Neuronal stem cell (in vitro differentiated cells): ENCODE data around the gene MSANTD7.

ENCODE experiments used
- DNase-seq: peaks from one replicate; pipeline ENCODE4 v3.0.0-alpha.2; 2013; ENCODE audit warnings: low spot score
- H2AFZ ChIP-seq: one replicate; pipeline ENCODE4 v1.6.1; 2013; ENCODE audit warnings: mild to moderate bottlenecking, low read length, inconsistent platforms
- H2AK5ac ChIP-seq: 2 replicates; pipeline ENCODE4 v1.6.1; 2013; ENCODE audit warnings: low read depth, mild to moderate bottlenecking, inconsistent platforms, low read length, moderate library complexity, mixed read lengths
- H2BK120ac ChIP-seq: 2 replicates; pipeline ENCODE4 v1.6.1; 2013; ENCODE audit warnings: low read depth, mild to moderate bottlenecking, inconsistent platforms, low read length, moderate library complexity, mixed read lengths
- H2BK12ac ChIP-seq: one replicate; pipeline ENCODE4 v1.6.1; 2013; ENCODE audit warnings: low read length, inconsistent platforms
- H2BK15ac ChIP-seq: 2 replicates; pipeline ENCODE4 v1.6.1; 2013; ENCODE audit warnings: mild to moderate bottlenecking, low read length, inconsistent platforms, mixed read lengths
- H2BK5ac ChIP-seq: one replicate; pipeline ENCODE4 v1.6.1; 2013; ENCODE audit warnings: inconsistent platforms, mild to moderate bottlenecking, low read length, moderate library complexity
- H3K14ac ChIP-seq: one replicate; pipeline ENCODE4 v1.6.1; 2013; ENCODE audit warnings: low read length, inconsistent platforms
- H3K18ac ChIP-seq: 2 replicates; pipeline ENCODE4 v1.6.1; 2013; ENCODE audit warnings: low read length, inconsistent platforms
- H3K23ac ChIP-seq: 2 replicates; pipeline ENCODE4 v1.6.1; 2013; ENCODE audit warnings: low read depth, mild to moderate bottlenecking, mixed read lengths, low read length, inconsistent platforms; ENCODE audit not compliant: poor library complexity
- H3K27ac ChIP-seq: replicated peaks from 3 replicates; pipeline ENCODE4 v1.5.1; 2013; ENCODE audit warnings: low read length, inconsistent platforms
- H3K27me3 ChIP-seq, 3 experiments: 2 replicates each; pipeline ENCODE4 v1.6.1; 2013; ENCODE audit warnings: low read length in 3 of 3, mild to moderate bottlenecking in 2 of 3, inconsistent platforms in 1 of 3, low read depth in 1 of 3, mixed read lengths in 1 of 3, moderate library complexity in 1 of 3; ENCODE audit not compliant: control insufficient read depth in 3 of 3, insufficient read depth in 3 of 3
- H3K36me3 ChIP-seq, 2 donors: replicated peaks in 1 of 2; 2 replicates each; pipeline ENCODE4 v1.6.1; 2013; ENCODE audit warnings: low read length in 2 of 2; ENCODE audit not compliant: control insufficient read depth in 2 of 2, insufficient read depth in 2 of 2
- H3K4ac ChIP-seq: 2 replicates; pipeline ENCODE4 v1.6.1; 2013; ENCODE audit warnings: inconsistent platforms, mild to moderate bottlenecking, low read length, moderate library complexity
- H3K4me1 ChIP-seq, 2 donors: 1 replicate in 1 of 2; 2 replicates in 1 of 2; pipeline ENCODE4 v1.6.1; 2013; ENCODE audit warnings: low read length in 2 of 2, low read depth in 1 of 2; ENCODE audit not compliant: control insufficient read depth in 2 of 2, insufficient read depth in 1 of 2
- H3K4me2 ChIP-seq: one replicate; pipeline ENCODE4 v1.6.1; 2013; ENCODE audit warnings: mild to moderate bottlenecking, low read length, inconsistent platforms; ENCODE audit not compliant: insufficient read depth, poor library complexity, severe bottlenecking
- H3K4me3 ChIP-seq, 2 donors: 2 replicates each; pipeline ENCODE4 v1.5.1; 2013; ENCODE audit warnings: low read length in 2 of 2, mild to moderate bottlenecking in 2 of 2, inconsistent platforms in 1 of 2, moderate library complexity in 1 of 2
- H3K79me1 ChIP-seq: one replicate; pipeline ENCODE4 v1.6.1; 2013; ENCODE audit warnings: low read depth, mild to moderate bottlenecking, inconsistent platforms, low read length, moderate library complexity
- H3K9ac ChIP-seq: one replicate; pipeline ENCODE4 v1.6.1; 2013; ENCODE audit warnings: mild to moderate bottlenecking, low read depth, low read length, inconsistent platforms; ENCODE audit not compliant: poor library complexity
- H3K9me3 ChIP-seq, 2 donors: replicated peaks in 1 of 2; 2 replicates each; pipeline versions ENCODE3 to v1.6.1; 2013; ENCODE audit warnings: low read length in 2 of 2, mild to moderate bottlenecking in 2 of 2, inconsistent platforms in 1 of 2, low read depth in 1 of 2, mixed read lengths in 1 of 2, moderate library complexity in 1 of 2; ENCODE audit not compliant: control insufficient read depth in 2 of 2, insufficient read depth in 1 of 2
- H4K8ac ChIP-seq: one replicate; pipeline ENCODE4 v1.6.1; 2013; ENCODE audit warnings: low read depth, mild to moderate bottlenecking, inconsistent platforms, low read length, moderate library complexity
- H4K91ac ChIP-seq: one replicate; pipeline ENCODE4 v1.6.1; 2013; ENCODE audit warnings: low read length, low read depth, mild to moderate bottlenecking, inconsistent platforms; ENCODE audit not compliant: poor library complexity
- WGBS, 2 donors: extraction: QIAGEN DNeasy Blood & Tissue Kit; methylation state at CpG; one replicate each; pipeline ENCODE4 v1.1.7; 2013; ENCODE audit warnings: missing lambda C conversion rate in 2 of 2, mixed read lengths in 1 of 2; ENCODE audit not compliant: insufficient read length in 2 of 2, insufficient replicate concordance in 1 of 2; ENCODE audit errors: extremely low coverage in 2 of 2; 5-methylcytosine and 5-hydroxymethylcytosine counted together

MSANTD7 gene

DNA sequence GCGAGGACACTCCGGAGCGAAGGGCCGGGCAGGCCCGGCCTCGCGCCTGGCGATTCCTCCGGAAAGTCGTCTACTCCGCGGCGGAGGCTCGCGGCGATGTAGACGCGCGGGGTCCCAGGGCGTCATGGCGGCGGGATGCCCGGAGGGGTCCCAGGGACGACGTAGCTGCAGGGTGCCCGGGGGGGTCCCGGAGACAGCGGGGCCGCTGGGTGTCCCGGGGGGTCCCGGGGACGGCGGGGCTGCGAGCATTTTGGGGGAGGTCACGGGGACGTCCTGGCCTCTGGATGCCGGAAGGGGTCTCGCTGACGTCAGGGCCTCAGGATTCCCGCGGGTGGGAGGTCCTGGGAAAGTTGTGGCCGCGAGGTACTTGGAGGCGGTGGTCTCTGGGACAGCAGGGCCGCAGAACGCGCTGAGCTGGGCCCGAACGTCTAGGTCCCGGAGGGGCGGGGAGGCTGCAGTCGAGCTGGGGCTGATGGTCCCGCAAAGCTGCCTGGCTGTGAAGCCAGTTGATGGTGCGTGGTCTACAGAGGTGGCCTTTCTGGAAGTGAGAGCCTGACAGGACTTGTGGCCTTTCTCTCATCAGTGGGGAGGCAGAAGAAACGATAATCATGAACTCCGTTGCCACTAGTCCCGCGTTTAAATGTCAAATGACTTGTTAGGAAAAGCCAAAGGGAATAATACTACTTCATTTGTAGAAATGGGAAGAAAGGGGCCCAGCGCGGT lies 637 bp downstream of the MSANTD7 start:
- H3K27ac ChIP-seq, result peak overlapping the region; percentile 86
- peaks cover 3 to 4% of the 10 kb centered on the region in 2 donors for H3K4me1 ChIP-seq
- H3K79me1 ChIP-seq, result peaks cover 7% of the 10 kb centered on the region
- peak overlapping the region; percentile 99 for H3K18ac ChIP-seq
- peak overlapping the region; percentile 4 for H2AK5ac ChIP-seq
- H4K91ac ChIP-seq, result peak overlapping the region; percentile 68
- peaks cover 27 to 42% of the 10 kb centered on the region in 2 donors for H3K36me3 ChIP-seq
- no peak overlapping the region for H4K8ac ChIP-seq
- DNase-seq, result peak; percentile 63
- no peaks in the 10 kb centered on the region for H3K9me3 ChIP-seq
- peak overlapping the region; percentile 94 for H2AFZ ChIP-seq
- peak overlapping the region; percentile 95 for H3K9ac ChIP-seq
- H3K4ac ChIP-seq, result no peak overlapping the region
- peak overlapping the region; percentile 98 for H3K14ac ChIP-seq
- no peaks in the 10 kb centered on the region for H3K27me3 ChIP-seq
- H2BK5ac ChIP-seq, result peak overlapping the region; percentile 96
- WGBS, 2 donors, result no CpG with 5 or more reads among the region's 60 CpGs
- peak overlapping the region; percentile 91 to 98 for H3K4me3 ChIP-seq
- H2BK15ac ChIP-seq, result peak overlapping the region; percentile 70
- H2BK120ac ChIP-seq, result peak overlapping the region; percentile 16
- peak overlapping the region; percentile 12 for H3K23ac ChIP-seq
- peak overlapping the region; percentile 68 for H3K4me2 ChIP-seq
- no peak overlapping the region for H2BK12ac ChIP-seq

DNA sequence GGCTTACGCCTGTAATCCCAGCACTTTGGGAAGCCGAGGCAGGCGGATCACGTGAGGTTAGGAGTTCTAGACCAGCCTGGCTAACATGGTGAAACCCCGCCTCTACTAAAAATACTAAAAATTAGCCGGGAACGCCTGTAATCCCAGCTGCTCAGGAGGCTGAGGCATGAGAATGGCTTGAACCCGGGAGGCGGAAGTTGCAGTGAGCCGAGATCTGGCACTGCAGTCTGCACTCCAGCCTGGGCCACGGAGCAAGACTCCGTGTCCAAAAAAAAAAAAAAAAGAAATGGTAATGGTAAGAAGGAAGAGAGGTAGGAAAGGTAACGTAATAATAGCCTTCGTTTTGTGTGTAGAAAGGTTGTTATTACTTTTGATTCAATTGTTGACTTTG lies 1.2 kb downstream of the MSANTD7 start:
- no peak overlapping the region for H3K14ac ChIP-seq
- no peak overlapping the region for H2BK12ac ChIP-seq
- peak overlapping the region; percentile 91 to 98 for H3K4me3 ChIP-seq
- no peaks in the 10 kb centered on the region for H3K27me3 ChIP-seq
- peaks cover 30 to 47% of the 10 kb centered on the region in 2 donors for H3K36me3 ChIP-seq
- no peaks in the 10 kb centered on the region for H3K9me3 ChIP-seq
- no peak overlapping the region for H2BK5ac ChIP-seq
- no peak overlapping the region for H2BK120ac ChIP-seq
- no peak overlapping the region for H4K91ac ChIP-seq
- peaks cover 7% of the 10 kb centered on the region for H3K79me1 ChIP-seq
- no peak overlapping the region for H3K27ac ChIP-seq
- H3K4ac ChIP-seq, result no peak overlapping the region
- no peak overlapping the region for H4K8ac ChIP-seq
- H3K18ac ChIP-seq, result no peak overlapping the region
- WGBS, 2 donors, result 100% methylated on average over 2 of the region's 14 CpGs
- H3K4me2 ChIP-seq, result peak overlapping the region; percentile 68
- DNase-seq, result no peak
- peak overlapping the region; percentile 94 for H2AFZ ChIP-seq
- H2AK5ac ChIP-seq, result no peak overlapping the region
- H3K4me1 ChIP-seq, result peaks cover 3 to 4% of the 10 kb centered on the region in 2 donors
- H3K9ac ChIP-seq, result no peak overlapping the region
- H2BK15ac ChIP-seq, result no peak overlapping the region
- H3K23ac ChIP-seq, result no peak overlapping the region

DNA sequence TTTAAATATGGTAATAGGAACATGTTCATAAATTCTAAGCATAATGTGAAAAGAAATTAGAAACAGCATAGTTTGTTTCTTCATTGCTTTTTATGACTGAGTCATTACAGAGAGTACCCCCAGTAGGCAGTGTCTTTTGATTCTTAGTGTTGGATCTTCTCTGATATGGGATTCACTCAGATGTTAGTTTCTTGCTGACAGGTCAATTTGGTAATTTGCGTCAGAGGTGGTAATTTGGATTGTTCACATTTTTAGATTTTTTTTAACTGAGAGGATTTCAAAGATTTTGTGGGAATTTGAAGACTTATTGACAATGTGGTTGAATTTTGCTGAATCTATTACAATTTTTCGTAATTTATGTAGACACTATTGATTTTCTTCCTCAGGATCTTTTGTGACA lies 2.1 kb downstream of the MSANTD7 start:
- Histone ChIP-seq H3K4ac (no peak overlapping the region), H2BK12ac (no peak overlapping the region), H3K18ac (no peak overlapping the region), H3K4me1 (peaks cover 3 to 4% of the 10 kb centered on the region in 2 donors), H2BK120ac (no peak overlapping the region), H2BK5ac (no peak overlapping the region), H3K36me3 (peaks cover 29 to 56% of the 10 kb centered on the region in 2 donors), H3K27ac (no peak overlapping the region), H3K9ac (no peak overlapping the region), H3K4me3 (no peak overlapping the region), H3K4me2 (no peak overlapping the region), H2AFZ (no peak overlapping the region), H3K23ac (no peak overlapping the region), H2BK15ac (no peak overlapping the region), H2AK5ac (no peak overlapping the region), H3K79me1 (peaks cover 7% of the 10 kb centered on the region), H4K8ac (no peak overlapping the region), H3K27me3 (no peaks in the 10 kb centered on the region), H3K9me3 (no peaks in the 10 kb centered on the region), H4K91ac (no peak overlapping the region), H3K14ac (no peak overlapping the region)
- no peak for DNase-seq
- WGBS, 2 donors, result no CpG with 5 or more reads among the region's 2 CpGs

DNA sequence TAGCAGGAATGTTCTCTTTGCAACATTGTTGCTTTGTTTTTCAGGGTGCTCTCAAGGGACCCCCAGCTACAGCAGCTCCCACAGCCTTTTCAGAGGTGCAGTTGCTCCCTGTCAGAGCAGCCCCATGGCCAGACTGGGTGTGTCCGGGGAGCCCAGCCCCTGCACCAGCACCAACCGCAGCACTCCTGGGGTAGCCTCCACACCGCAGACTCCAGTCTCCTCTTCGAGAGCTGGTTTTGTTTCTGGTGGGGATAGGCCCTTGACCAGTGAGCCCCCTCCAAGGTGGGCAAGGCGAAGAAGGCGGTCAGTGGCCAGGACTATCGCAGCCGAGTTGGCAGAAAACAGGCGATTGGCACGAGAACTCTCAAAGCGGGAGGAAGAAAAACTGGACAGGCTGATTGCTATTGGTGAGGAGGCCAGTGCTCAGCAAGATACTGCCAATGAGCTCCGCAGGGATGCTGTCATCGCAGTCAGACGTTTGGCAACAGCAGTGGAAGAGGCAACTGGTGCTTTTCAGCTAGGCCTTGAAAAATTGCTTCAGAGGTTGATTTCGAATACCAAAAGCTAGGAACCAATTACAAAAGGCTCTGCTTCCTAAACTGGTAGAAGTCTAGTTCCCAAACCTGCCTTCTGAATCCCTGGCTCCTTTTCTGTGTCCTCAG lies 5.4 kb downstream of the MSANTD7 start:
- Histone ChIP-seq H2BK12ac (no peak overlapping the region), H3K4me2 (no peak overlapping the region), H3K27me3 (no peaks in the 10 kb centered on the region), H2BK5ac (peak overlapping the region; percentile 94), H3K36me3 (peaks cover 31 to 73% of the 10 kb centered on the region in 2 donors), H3K23ac (no peak overlapping the region), H3K18ac (no peak overlapping the region), H3K27ac (no peak overlapping the region), H2BK15ac (no peak overlapping the region), H2AFZ (no peak overlapping the region), H2BK120ac (no peak overlapping the region), H3K14ac (no peak overlapping the region), H3K9me3 (no peaks in the 10 kb centered on the region), H4K91ac (no peak overlapping the region), H3K4me1 (peaks cover 0 to 4% of the 10 kb centered on the region in 2 donors), H3K9ac (no peak overlapping the region), H3K4me3 (peak overlapping the region in 1 of 2 donors; percentile 25), H4K8ac (no peak overlapping the region), H3K79me1 (peaks cover 4% of the 10 kb centered on the region), H2AK5ac (no peak overlapping the region), H3K4ac (no peak overlapping the region)
- no CpG with 5 or more reads among the region's 15 CpGs for WGBS, 2 donors
- DNase-seq, result no peak
